Activated naive CD4-positive, alpha-beta T cell treated with anti-CD3 and anti-CD28 coated beads, Interleukin-2, amount 50 U/mL, for 24 hours (primary cell): ENCODE measurements around the gene YAP1.

Source experiments
- H3K27ac Mint-ChIP-seq: one replicate; pipeline ENCODE4 v1.8.0; 2021; ENCODE audit warnings: mild to moderate bottlenecking, mixed read lengths
- H3K27me3 Mint-ChIP-seq: one replicate; pipeline ENCODE4 v1.8.0; 2021; ENCODE audit warnings: mixed read lengths
- H3K36me3 Mint-ChIP-seq: one replicate; pipeline ENCODE4 v1.8.0; 2021; ENCODE audit warnings: mixed read lengths
- H3K4me1 Mint-ChIP-seq: one replicate; pipeline ENCODE4 v1.8.0; 2021; ENCODE audit warnings: mixed read lengths
- H3K4me3 Mint-ChIP-seq: one replicate; pipeline ENCODE4 v1.8.0; 2021; ENCODE audit warnings: mild to moderate bottlenecking, mixed read lengths
- H3K9me3 Mint-ChIP-seq: one replicate; pipeline ENCODE4 v1.8.0; 2021; ENCODE audit warnings: mixed read lengths

The YAP1 gene

DNA sequence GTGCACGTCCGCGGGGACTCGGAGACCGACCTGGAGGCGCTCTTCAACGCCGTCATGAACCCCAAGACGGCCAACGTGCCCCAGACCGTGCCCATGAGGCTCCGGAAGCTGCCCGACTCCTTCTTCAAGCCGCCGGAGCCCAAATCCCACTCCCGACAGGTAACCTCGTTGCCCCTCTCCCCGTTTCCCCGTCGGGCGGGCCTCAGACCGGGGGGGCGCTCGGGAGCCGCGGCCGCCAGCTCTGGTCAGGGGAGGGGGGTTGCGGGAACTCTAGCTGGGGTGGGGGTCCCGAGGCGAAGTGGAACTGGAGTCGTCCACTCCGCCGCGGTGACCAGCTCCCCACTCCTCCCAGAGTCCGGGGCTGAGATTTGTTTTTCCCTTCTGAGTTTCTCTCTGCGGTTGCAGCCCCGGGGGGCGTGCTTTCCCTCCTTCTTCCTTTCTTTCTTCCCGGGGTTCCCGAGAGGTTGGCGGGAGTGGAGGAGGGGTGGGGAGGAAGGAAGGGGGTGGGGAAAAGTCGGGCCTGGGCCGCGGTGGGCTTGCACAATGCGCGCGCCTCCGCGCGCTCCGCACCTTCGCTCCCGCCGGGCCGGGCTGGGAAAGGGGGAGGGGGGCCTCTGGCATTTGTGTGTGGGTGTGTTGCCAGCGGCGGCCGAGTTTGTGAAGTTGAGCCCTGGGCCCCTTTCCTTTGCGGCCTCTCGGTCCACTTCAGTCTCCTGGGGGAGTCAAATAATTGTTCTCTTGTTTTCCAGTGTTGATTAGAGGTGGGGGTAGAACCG, 952 bp downstream of the YAP1 start:
- H3K9me3 Mint-ChIP-seq: no peaks in the 10 kb centered on the region
- no peak overlapping the region for H3K27ac Mint-ChIP-seq
- peaks cover 37% of the 10 kb centered on the region for H3K27me3 Mint-ChIP-seq
- H3K4me3 Mint-ChIP-seq: peak overlapping the region; percentile 84
- H3K36me3 Mint-ChIP-seq: peaks cover 1% of the 10 kb centered on the region
- H3K4me1 Mint-ChIP-seq: peaks cover 14% of the 10 kb centered on the region

DNA sequence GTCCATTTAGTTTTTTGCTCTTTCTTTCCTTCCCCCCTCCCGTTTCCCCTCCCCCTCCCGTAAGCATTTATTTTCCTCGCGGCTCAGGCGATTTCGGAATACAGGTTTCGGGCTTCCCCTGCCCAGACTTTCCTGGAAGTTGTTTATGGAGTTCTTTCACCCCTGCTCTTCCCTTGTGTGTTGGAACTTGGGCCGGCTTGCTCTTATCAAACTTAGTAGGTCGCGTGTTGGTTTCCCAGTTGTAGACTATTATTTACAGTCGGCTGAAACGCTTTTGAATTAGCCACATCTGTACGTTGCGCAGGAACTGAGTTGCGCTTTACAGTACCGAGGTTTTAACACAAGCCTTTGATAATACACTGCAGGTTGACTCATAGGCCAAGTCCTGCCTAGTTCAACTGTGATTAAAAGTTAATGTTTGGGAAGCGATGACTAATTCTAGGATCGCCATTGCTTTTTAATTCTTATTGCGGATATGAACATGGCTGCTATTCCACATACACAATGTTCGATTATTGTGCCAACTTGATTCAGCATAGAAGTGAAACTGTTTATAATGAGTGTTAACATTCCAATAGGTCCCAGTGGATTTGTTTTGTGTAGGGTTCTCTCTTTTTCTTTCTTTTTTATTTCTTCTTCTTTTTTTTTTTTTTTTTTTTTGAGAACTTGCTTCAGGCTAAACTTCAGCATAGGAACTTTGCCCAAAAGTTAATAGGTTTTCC, 1.7 kb downstream of the YAP1 start:
- Mint-ChIP-seq H3K27ac (no peak overlapping the region), H3K9me3 (no peaks in the 10 kb centered on the region)

DNA sequence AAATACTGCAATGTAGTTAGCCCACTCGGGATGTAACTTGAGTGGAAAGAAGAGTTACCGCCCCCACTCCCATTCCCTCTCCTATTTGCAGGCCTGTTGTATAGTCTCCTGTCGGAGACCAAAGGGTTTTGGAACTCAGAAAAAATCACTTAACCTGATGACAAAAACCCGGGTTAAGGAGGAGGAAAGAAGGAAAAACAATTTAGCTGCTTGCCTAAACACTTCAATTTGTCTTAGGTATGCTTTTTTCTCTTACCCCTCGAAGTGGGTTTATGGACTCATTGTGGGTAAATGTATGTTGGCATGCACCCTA, 2.2 kb downstream of the YAP1 start:
- H3K4me3 Mint-ChIP-seq: peak overlapping the region; percentile 7

More for the DNA sequence above, 1.7 kb downstream of the YAP1 start:
- H3K4me3 Mint-ChIP-seq: peak overlapping the region; percentile 84
- H3K27me3 Mint-ChIP-seq: peaks cover 40% of the 10 kb centered on the region
- H3K4me1 Mint-ChIP-seq: peaks cover 14% of the 10 kb centered on the region
- H3K36me3 Mint-ChIP-seq: peaks cover 1% of the 10 kb centered on the region

DNA sequence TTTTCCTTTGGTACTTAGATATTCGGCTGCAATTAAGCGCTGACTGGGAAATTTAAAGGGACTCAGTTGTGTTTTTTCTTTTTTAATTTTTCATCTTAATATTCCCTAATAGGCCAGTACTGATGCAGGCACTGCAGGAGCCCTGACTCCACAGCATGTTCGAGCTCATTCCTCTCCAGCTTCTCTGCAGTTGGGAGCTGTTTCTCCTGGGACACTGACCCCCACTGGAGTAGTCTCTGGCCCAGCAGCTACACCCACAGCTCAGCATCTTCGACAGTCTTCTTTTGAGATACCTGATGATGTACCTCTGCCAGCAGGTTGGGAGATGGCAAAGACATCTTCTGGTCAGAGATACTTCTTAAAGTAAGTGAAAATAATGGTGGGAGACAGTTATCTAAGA, 3.8 kb downstream of the YAP1 start:
- H3K36me3 Mint-ChIP-seq: peaks cover 1% of the 10 kb centered on the region
- peaks cover 14% of the 10 kb centered on the region for H3K4me1 Mint-ChIP-seq
- no peaks in the 10 kb centered on the region for H3K9me3 Mint-ChIP-seq
- no peak overlapping the region for H3K27ac Mint-ChIP-seq
- H3K4me3 Mint-ChIP-seq: no peak overlapping the region
- peaks cover 43% of the 10 kb centered on the region for H3K27me3 Mint-ChIP-seq

More for the DNA sequence above, 2.2 kb downstream of the YAP1 start:
- Mint-ChIP-seq H3K4me1 (peaks cover 14% of the 10 kb centered on the region), H3K27me3 (peaks cover 40% of the 10 kb centered on the region), H3K27ac (no peak overlapping the region), H3K36me3 (peaks cover 1% of the 10 kb centered on the region), H3K9me3 (no peaks in the 10 kb centered on the region)

DNA sequence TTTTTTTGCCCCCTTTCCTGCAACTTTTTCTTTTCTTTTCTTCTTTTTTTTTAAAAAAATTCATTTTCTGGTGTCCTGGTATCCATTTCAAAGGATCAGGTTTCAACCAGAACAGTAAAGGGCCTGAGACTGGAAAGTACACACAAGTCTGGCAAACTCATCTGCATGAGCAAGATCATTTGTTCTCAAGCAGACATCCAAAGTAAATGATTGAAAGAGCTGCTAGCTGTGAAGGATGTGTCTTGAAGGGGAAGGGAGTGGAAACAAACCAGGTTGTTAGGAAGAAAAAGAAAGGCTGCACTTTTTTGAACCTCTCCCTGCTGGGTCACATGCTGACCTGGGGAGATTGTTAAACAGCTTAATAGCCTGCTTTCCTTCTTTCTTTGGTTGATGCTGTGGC, 5.3 kb downstream of the YAP1 start:
- H3K27me3 Mint-ChIP-seq: peaks cover 42% of the 10 kb centered on the region
- H3K36me3 Mint-ChIP-seq: no peaks in the 10 kb centered on the region
- no peaks in the 10 kb centered on the region for H3K9me3 Mint-ChIP-seq
- peaks cover 10% of the 10 kb centered on the region for H3K4me1 Mint-ChIP-seq
- H3K27ac Mint-ChIP-seq: no peak overlapping the region
- H3K4me3 Mint-ChIP-seq: no peak overlapping the region

DNA sequence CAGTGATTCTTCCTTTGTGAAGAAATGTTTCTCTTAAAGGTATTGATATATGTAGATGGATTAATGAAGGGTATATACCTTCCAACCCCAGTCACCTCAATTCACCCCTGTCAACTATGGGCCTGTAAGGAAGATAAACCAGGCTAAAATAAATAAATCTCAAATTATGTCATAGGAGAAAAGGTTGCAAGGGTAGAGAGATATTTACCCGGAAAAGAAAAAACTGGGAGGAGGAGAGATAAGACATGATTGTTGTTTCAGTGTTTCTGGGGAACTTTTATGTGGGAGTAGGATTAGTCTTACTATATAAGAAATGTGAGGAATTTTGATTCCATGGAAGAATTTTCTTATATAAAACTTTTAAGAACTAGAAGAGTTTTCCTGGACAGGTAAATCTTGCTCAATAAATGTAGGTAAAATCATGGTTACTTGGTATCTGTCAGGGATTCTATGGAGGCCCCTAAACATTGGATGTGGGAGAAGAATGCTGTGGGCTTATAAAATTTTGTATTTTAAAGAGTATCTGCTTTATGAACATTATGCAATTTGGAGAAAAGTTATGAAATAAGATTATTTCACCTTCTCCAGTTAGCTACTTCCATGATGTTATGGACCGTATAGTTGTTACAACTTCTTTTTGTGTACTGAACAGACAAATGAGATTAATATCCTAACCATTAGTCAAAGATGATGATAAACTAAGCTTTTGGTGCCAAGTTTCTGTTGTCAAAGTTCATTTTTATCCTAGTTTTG, 6.4 kb downstream of the YAP1 start:
- Mint-ChIP-seq H3K9me3 (no peaks in the 10 kb centered on the region), H3K27ac (no peak overlapping the region), H3K36me3 (no peaks in the 10 kb centered on the region), H3K27me3 (peaks cover 43% of the 10 kb centered on the region), H3K4me3 (no peak overlapping the region), H3K4me1 (peaks cover 9% of the 10 kb centered on the region)

DNA sequence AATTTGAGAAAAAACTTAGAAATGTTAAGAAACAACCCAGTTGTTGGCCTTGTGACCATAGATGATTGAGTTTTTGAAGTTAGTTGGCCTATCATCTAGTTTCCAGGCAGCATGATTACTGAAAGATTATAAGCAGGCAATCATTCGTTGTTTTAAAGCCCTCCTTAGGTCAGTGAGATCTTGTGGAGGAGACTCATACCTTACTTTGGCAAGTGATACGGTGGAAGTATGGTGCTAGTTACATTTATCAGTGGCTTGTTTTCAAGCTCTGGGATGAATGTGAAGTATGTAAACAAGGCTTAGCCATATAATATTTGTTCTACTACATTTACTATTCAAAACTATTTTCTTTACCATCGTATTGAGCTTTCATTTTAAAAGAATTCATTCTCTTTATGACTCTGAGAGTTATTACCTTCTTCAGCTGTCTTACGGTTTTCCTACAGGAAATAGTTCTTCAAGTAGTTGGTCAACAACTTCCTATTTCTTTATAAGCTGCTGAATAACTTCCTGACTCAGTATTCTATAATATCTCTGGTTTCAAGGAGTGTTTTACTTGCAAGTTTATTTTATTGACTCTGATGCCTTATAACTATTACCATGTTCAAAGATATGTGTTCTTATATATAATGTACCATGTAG, 7.3 kb downstream of the YAP1 start:
- H3K27me3 Mint-ChIP-seq: peaks cover 40% of the 10 kb centered on the region
- H3K9me3 Mint-ChIP-seq: no peaks in the 10 kb centered on the region
- H3K4me3 Mint-ChIP-seq: no peak overlapping the region
- no peaks in the 10 kb centered on the region for H3K36me3 Mint-ChIP-seq
- H3K27ac Mint-ChIP-seq: no peak overlapping the region
- no peaks in the 10 kb centered on the region for H3K4me1 Mint-ChIP-seq

DNA sequence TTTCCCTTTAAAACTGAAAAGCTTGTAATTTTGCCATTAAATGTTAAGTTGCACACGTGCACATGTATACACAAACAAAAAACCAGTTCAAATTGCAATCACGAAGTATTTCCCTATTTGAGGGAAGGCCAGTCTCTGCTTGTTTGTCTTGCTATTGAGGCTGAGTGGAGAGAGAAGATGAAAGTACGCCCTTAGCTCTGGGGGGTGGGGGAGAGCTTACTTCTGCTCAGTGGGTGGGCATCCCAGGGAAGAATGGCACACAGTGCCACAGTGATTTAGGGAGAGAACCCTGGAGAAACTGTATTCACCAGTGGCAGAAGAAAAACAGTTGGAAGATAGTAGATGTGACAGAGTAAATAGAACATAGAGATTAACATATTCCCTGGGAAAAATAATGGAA, 8.7 kb downstream of the YAP1 start:
- Mint-ChIP-seq H3K27ac (no peak overlapping the region), H3K4me1 (no peaks in the 10 kb centered on the region), H3K4me3 (no peak overlapping the region), H3K9me3 (no peaks in the 10 kb centered on the region), H3K27me3 (peaks cover 42% of the 10 kb centered on the region), H3K36me3 (peaks cover 5% of the 10 kb centered on the region)

DNA sequence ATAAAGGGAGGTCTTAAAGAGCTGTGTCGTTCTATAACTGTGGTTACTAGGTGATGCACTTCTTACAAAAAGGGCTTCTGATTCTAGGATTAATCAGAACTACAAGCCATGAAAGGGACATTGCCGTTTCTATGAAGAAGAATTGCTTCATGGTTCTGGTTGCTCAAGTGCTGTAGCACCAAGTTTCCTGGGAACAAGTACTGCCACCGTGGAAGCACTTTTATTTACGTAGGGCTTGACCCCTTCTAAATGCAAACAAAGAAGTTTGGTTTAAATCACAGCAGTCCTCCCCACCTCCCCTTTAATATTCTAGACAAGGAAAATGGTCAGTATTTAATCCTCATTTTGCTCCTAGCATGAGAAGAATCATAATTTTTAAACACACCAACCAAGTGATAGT, 9.8 kb downstream of the YAP1 start:
- H3K27ac Mint-ChIP-seq: no peak overlapping the region
- H3K4me1 Mint-ChIP-seq: no peaks in the 10 kb centered on the region
- no peaks in the 10 kb centered on the region for H3K9me3 Mint-ChIP-seq
- peaks cover 41% of the 10 kb centered on the region for H3K27me3 Mint-ChIP-seq
- no peak overlapping the region for H3K4me3 Mint-ChIP-seq
- peaks cover 5% of the 10 kb centered on the region for H3K36me3 Mint-ChIP-seq

DNA sequence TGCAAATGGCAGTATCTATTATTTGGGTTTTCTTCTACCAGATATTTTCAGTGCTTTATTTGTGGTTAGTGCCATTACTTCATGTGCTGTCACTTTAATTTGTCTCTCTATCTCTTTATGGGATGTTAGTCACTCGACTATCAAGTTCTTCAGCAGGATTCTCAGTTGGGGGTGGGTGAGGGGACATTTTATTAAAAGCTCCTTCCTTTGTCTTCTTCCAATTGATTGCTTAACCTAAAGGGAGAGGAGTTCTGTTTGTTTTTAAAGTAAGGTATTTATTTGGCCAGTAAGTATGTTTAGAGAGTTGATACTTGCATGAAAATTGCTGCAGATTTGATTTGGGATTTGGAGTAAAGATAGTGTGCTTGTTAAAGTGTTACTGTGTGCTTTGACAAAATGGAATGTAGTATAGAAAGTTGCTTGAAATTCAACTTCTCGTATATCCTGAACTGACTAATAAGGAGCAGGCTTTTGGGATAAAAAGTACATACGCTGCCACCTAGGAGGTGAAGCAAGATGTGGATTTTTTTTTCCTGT, 10.3 kb downstream of the YAP1 start:
- Mint-ChIP-seq H3K4me1 (no peaks in the 10 kb centered on the region), H3K4me3 (no peak overlapping the region), H3K36me3 (peaks cover 5% of the 10 kb centered on the region), H3K9me3 (no peaks in the 10 kb centered on the region), H3K27ac (no peak overlapping the region), H3K27me3 (peaks cover 37% of the 10 kb centered on the region)

DNA sequence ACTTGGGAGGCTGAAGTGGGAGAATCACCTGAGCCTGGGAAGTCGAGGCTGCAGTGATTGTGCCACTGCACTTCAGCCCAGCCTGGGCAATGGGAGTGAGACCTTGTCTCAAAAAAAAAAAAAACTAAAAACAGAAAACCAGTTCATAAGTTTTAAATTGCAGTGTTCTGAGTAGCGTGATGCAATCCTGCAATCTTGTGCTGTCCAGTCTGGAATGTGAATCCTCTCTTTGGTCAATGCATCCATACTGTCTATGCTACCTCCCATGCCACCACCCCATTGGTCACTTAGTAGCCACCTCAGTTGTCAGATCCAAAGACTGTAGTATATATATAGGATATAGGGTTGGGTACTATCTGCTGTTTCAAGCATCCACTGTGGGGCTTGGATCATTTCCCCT, 11.1 kb downstream of the YAP1 start:
- Mint-ChIP-seq H3K27me3 (peaks cover 34% of the 10 kb centered on the region), H3K36me3 (peaks cover 5% of the 10 kb centered on the region), H3K4me1 (no peaks in the 10 kb centered on the region), H3K4me3 (no peak overlapping the region), H3K27ac (no peak overlapping the region), H3K9me3 (no peaks in the 10 kb centered on the region)

DNA sequence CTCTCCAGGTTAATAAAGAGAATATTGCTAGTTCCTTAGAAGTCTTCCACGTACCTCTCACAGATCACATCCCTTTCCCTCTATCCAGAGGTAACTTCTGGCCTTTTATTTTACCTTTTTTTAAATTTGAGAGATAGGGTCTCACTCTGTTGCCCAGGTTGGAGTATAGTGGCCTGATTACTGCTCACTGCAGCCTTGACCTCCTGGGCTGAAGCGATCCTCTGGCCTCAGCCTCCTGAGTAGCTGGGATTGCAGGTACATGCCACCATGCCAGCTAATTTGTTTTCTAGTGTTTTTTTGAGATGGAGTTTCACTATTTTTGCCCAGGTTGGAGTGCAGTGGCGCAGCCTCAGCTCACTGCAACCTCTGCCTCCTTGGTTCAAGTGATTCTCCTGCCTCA, 24.4 kb downstream of the YAP1 start:
- Mint-ChIP-seq H3K36me3 (no peaks in the 10 kb centered on the region), H3K4me1 (no peaks in the 10 kb centered on the region), H3K27ac (no peak overlapping the region), H3K4me3 (no peak overlapping the region), H3K27me3 (peaks cover 12% of the 10 kb centered on the region), H3K9me3 (no peaks in the 10 kb centered on the region)

DNA sequence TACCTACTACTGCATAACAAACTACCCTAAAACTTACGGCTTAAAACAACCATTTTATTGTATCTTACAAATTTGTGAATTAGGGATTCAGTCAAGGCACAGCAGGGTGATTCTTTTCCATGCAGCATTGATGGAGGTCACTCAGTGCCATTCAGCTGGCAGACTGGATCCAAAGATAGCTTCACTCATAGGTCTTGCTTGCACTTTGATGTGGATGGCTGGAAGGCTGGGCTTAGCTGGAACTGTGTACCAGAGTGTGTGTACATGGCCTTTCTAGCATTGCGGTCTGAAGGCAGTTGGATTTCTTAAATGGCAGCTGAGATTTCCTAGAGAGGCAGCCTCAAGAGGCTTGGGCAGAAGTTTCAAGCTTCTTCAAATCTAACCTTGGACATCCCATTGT, 25.0 kb downstream of the YAP1 start:
- H3K9me3 Mint-ChIP-seq: no peaks in the 10 kb centered on the region
- H3K4me1 Mint-ChIP-seq: no peaks in the 10 kb centered on the region
- no peaks in the 10 kb centered on the region for H3K36me3 Mint-ChIP-seq
- H3K27ac Mint-ChIP-seq: no peak overlapping the region
- no peak overlapping the region for H3K4me3 Mint-ChIP-seq
- H3K27me3 Mint-ChIP-seq: peaks cover 11% of the 10 kb centered on the region

DNA sequence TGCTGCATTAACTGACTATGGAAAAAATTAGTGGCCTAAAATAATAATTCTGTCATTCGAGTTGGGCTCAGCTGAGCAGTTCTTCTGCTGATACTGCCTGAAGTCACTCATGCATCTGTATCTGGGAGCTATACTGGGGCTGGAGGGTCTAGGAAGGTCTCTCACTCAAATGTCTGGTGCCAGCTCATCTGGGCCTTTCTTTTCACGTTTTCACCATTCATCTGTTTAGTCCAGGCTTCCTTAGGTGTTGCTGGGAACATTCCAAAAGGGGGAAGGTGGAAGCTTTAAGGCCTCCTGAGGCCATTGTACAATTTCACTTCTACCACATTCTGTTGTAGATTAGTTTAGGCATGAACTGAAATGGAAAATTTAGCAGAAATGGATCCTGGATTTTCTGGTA, 28.0 kb downstream of the YAP1 start:
- H3K4me3 Mint-ChIP-seq: no peak overlapping the region
- no peaks in the 10 kb centered on the region for H3K36me3 Mint-ChIP-seq
- no peak overlapping the region for H3K27ac Mint-ChIP-seq
- no peaks in the 10 kb centered on the region for H3K9me3 Mint-ChIP-seq
- peaks cover 10% of the 10 kb centered on the region for H3K27me3 Mint-ChIP-seq
- H3K4me1 Mint-ChIP-seq: no peaks in the 10 kb centered on the region

DNA sequence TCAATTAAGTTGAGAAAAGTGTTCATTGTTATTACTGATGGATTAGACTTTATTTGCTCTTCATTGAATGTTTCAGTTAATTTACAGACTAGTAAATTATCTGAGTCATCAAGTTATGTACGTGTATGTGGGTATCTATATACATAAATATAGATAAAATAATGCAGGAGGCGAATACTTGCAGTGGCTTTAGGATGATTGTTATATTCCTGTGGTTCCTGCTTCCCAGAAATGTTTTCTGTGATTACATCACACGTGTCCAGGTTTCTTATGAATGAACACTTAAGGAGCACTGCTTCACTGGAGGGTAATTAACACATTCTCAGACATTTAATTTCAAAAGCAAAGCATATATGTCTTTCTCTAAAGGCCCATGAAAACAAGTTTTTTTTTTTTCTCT, 28.4 kb downstream of the YAP1 start:
- no peak overlapping the region for H3K27ac Mint-ChIP-seq
- no peaks in the 10 kb centered on the region for H3K36me3 Mint-ChIP-seq
- peaks cover 10% of the 10 kb centered on the region for H3K27me3 Mint-ChIP-seq
- H3K9me3 Mint-ChIP-seq: no peaks in the 10 kb centered on the region
- H3K4me1 Mint-ChIP-seq: no peaks in the 10 kb centered on the region
- H3K4me3 Mint-ChIP-seq: no peak overlapping the region
